ENCODE measurements around the gene MRM1.

GRCh38 chr17:36629970-36630502, 28.7 kb downstream of the MRM1 start:
- no peak for TF ChIP-seq POLR2A (IDR thresholded peaks at IDR 0.05)
- TF ChIP-seq CTCF (IDR thresholded peaks at IDR 0.05), result no peak

Data from suprapubic skin (tissue), 3 donors.